Measurements from ENCODE around the gene TMEM273. TPM values are rescaled to one million over a fixed set of nuclear protein-coding genes. Genes with fewer than 3 reads are reported as not detected.
A peak's percentile ranks its signal among the peaks of the same experiment; 100 is the strongest.

Gene TMEM273
- total RNA-seq, 1 donor from 2014 or later, result 6.8 TPM

DNA sequence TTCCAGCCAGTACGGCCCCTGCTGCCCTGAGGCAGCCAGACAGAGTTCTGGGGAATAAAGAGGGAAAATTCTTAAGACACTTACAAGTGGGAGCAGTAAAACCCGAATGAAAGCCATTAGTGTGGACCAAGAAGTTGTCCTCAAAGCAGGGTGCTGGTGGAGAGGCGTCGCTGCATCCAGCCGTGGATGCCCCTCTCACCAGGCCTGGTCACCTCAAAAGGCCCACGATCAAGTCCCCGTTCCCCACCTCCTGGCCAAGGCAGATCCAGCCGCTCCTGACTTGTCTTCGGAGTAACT lies 73.5 kb downstream of the TMEM273 start:
- H3K4me3 ChIP-seq (ENCODE audit: low read length in 3 of 3), result peak overlapping the region; percentile 77 to 80 (median 79)
- H3K36me3 ChIP-seq (ENCODE audit: control insufficient read depth in 3 of 3, insufficient read depth in 3 of 3, low read length in 3 of 3), result no peaks in the 10 kb centered on the region
- H3K27me3 ChIP-seq (ENCODE audit: control insufficient read depth in 3 of 3, insufficient read depth in 3 of 3, low read length in 3 of 3), result peaks cover 0 to 7% (median 3%) of the 10 kb centered on the region in 3 donors
- H3K4me1 ChIP-seq (ENCODE audit: control insufficient read depth in 3 of 3, insufficient read depth in 3 of 3, low read length in 3 of 3), result peaks cover 29 to 53% (median 29%) of the 10 kb centered on the region in 3 donors
- no peaks in the 10 kb centered on the region for H3K9me3 ChIP-seq (ENCODE audit: control insufficient read depth in 3 of 3, low read length in 3 of 3)
- peak overlapping the region; percentile 71 to 83 (median 79) for H3K9ac ChIP-seq (ENCODE audit: low read depth in 1 of 3, low read length in 3 of 3)
- peak overlapping the region; percentile 66 for H3K27ac ChIP-seq (ENCODE audit: low read depth, low read length)

DNA sequence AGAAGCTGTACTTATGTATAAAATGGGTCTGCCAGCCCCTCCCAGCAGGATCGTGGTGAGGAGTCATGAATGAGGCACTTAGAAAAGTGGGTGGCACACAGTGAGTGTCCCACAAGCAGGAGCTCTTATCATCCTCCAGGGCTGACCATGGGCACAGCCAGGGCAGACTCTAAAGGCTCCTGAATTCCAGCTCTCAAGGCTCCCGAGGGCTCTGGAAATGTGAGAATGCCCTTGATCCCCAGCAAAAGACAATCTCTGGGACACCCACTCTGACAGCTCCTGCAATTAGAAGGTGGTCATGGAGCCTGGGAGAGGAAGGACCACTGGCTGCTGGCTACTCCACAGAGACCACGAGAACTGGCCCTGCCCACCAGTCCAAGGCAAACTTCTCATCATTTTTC lies 74.5 kb downstream of the TMEM273 start:
- Histone ChIP-seq H3K27ac (ENCODE audit: low read depth, low read length) (peak overlapping the region; percentile 66), H3K9ac (ENCODE audit: low read depth in 1 of 3, low read length in 3 of 3) (peak overlapping the region in 2 of 3 donors; percentile 10 to 45), H3K9me3 (ENCODE audit: control insufficient read depth in 3 of 3, low read length in 3 of 3) (no peaks in the 10 kb centered on the region), H3K36me3 (ENCODE audit: control insufficient read depth in 3 of 3, insufficient read depth in 3 of 3, low read length in 3 of 3) (no peaks in the 10 kb centered on the region), H3K27me3 (ENCODE audit: control insufficient read depth in 3 of 3, insufficient read depth in 3 of 3, low read length in 3 of 3) (peaks cover 0 to 7% (median 3%) of the 10 kb centered on the region in 3 donors), H3K4me3 (ENCODE audit: low read length in 3 of 3) (peak overlapping the region; percentile 23 to 51 (median 45)), H3K4me1 (ENCODE audit: control insufficient read depth in 3 of 3, insufficient read depth in 3 of 3, low read length in 3 of 3) (peaks cover 32 to 63% (median 38%) of the 10 kb centered on the region in 3 donors)

DNA sequence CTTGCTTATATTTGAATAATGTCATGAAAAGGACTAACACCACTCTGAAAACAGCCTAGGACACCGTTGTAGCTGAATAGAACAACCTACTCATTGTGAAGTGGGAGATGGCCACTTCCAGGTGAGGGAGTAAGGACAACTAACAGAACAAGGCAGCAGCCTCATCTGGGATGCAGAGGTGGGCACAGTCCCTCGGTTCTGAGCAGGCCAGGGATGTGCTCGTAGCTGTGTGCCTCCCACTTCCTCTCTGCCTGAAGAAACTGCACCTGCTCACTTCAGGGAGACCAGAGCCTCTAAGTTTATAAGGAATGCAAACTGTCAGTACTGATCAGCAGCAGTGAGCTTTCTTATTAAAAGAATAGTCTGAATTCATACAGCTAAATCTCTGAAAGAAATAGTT lies 75.3 kb downstream of the TMEM273 start:
- no peak overlapping the region for H3K4me3 ChIP-seq (ENCODE audit: low read length in 3 of 3)
- H3K9ac ChIP-seq (ENCODE audit: low read depth in 1 of 3, low read length in 3 of 3), result no peak overlapping the region
- H3K27me3 ChIP-seq (ENCODE audit: control insufficient read depth in 3 of 3, insufficient read depth in 3 of 3, low read length in 3 of 3), result peaks cover 0 to 7% (median 3%) of the 10 kb centered on the region in 3 donors
- no peaks in the 10 kb centered on the region for H3K36me3 ChIP-seq (ENCODE audit: control insufficient read depth in 3 of 3, insufficient read depth in 3 of 3, low read length in 3 of 3)
- peaks cover 33 to 64% (median 39%) of the 10 kb centered on the region in 3 donors for H3K4me1 ChIP-seq (ENCODE audit: control insufficient read depth in 3 of 3, insufficient read depth in 3 of 3, low read length in 3 of 3)
- H3K27ac ChIP-seq (ENCODE audit: low read depth, low read length), result no peak overlapping the region
- no peaks in the 10 kb centered on the region for H3K9me3 ChIP-seq (ENCODE audit: control insufficient read depth in 3 of 3, low read length in 3 of 3)

DNA sequence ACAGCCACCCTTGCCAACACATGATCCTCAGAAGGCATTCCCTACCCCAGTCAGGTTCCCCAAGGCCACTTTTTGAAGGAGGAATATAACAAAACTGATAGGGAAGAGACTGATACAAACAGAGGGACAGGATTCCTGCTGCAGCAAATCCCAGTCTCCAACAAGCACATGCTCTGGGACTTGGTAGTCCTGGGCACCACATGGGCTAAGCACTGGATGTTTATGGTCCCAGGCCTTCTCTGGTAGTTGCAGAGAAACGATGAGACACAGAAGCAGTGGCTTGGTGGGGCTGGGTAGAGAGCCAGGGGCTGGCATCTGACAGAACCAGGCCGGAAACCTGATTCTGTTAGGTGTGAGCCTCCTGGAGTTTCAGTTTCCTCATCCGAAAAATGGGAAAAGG lies 76.1 kb downstream of the TMEM273 start:
- Histone ChIP-seq H3K9ac (ENCODE audit: low read depth in 1 of 3, low read length in 3 of 3) (no peak overlapping the region), H3K4me1 (ENCODE audit: control insufficient read depth in 3 of 3, insufficient read depth in 3 of 3, low read length in 3 of 3) (peaks cover 36 to 68% (median 43%) of the 10 kb centered on the region in 3 donors), H3K27ac (ENCODE audit: low read depth, low read length) (no peak overlapping the region), H3K27me3 (ENCODE audit: control insufficient read depth in 3 of 3, insufficient read depth in 3 of 3, low read length in 3 of 3) (peaks cover 0 to 7% (median 3%) of the 10 kb centered on the region in 3 donors), H3K36me3 (ENCODE audit: control insufficient read depth in 3 of 3, insufficient read depth in 3 of 3, low read length in 3 of 3) (no peaks in the 10 kb centered on the region), H3K4me3 (ENCODE audit: low read length in 3 of 3) (no peak overlapping the region), H3K9me3 (ENCODE audit: control insufficient read depth in 3 of 3, low read length in 3 of 3) (no peaks in the 10 kb centered on the region)

DNA sequence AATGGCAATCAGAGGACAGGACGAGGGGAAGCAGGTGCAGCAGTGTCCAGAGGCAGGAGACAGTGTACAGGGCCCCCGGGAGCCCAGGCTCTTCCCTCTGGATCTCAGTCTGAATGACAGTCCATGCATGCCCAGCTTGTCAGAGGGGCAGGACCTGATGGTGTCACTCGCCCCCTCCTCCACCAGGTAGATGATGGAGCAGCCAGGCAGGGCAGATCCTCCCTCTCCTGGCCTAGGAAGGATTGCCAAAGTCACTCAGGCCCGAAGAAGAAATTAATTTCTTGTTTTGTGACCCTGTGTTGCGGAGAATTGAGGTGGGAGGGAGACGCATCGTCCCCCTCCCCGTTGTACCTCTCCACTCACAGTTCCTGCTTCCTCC lies 76.9 kb downstream of the TMEM273 start:
- H3K9ac ChIP-seq (ENCODE audit: low read depth in 1 of 3, low read length in 3 of 3), result no peak overlapping the region
- no peak overlapping the region for H3K27ac ChIP-seq (ENCODE audit: low read depth, low read length)
- H3K27me3 ChIP-seq (ENCODE audit: control insufficient read depth in 3 of 3, insufficient read depth in 3 of 3, low read length in 3 of 3), result peaks cover 0 to 7% (median 3%) of the 10 kb centered on the region in 3 donors
- no peak overlapping the region for H3K4me3 ChIP-seq (ENCODE audit: low read length in 3 of 3)
- H3K4me1 ChIP-seq (ENCODE audit: control insufficient read depth in 3 of 3, insufficient read depth in 3 of 3, low read length in 3 of 3), result peaks cover 43 to 75% (median 48%) of the 10 kb centered on the region in 3 donors
- no peaks in the 10 kb centered on the region for H3K9me3 ChIP-seq (ENCODE audit: control insufficient read depth in 3 of 3, low read length in 3 of 3)
- no peaks in the 10 kb centered on the region for H3K36me3 ChIP-seq (ENCODE audit: control insufficient read depth in 3 of 3, insufficient read depth in 3 of 3, low read length in 3 of 3)

DNA sequence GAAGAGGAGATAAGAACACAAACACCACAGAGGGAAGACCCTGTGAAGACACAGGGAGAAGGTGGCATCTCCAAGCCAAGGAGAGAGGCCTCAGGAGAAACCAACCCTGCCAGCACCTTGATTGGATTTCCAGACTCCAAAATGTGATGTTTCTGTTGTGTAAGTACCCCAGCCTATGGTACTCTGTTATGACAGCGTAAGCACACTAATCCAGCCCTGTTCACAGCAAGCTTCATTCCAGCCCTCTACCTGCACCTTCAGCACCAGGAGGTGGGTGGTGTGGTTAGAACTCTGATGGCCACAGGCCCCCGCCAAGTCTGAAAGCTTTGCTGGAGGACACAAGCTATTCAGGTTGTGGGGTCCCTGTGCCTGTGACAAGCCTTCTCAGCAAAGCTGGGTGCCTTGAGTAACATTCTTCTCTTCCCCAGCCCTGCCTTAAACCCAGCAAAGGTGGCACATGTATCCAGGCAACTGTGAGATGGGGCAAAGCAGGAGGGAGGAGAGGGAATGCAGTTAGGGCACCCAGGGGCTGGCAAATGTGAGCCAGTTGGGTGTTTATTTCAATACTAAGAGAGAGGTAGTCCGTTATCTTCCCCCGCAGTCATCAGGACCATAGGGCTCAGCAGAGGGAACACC lies 77.4 kb downstream of the TMEM273 start:
- no peaks in the 10 kb centered on the region for H3K9me3 ChIP-seq (ENCODE audit: control insufficient read depth in 3 of 3, low read length in 3 of 3)
- no peak overlapping the region for H3K9ac ChIP-seq (ENCODE audit: low read depth in 1 of 3, low read length in 3 of 3)
- H3K4me3 ChIP-seq (ENCODE audit: low read length in 3 of 3), result no peak overlapping the region
- peaks cover 45 to 76% (median 47%) of the 10 kb centered on the region in 3 donors for H3K4me1 ChIP-seq (ENCODE audit: control insufficient read depth in 3 of 3, insufficient read depth in 3 of 3, low read length in 3 of 3)
- H3K36me3 ChIP-seq (ENCODE audit: control insufficient read depth in 3 of 3, insufficient read depth in 3 of 3, low read length in 3 of 3), result no peaks in the 10 kb centered on the region
- peak overlapping the region; percentile 27 for H3K27ac ChIP-seq (ENCODE audit: low read depth, low read length)
- peaks cover 0 to 7% (median 3%) of the 10 kb centered on the region in 3 donors for H3K27me3 ChIP-seq (ENCODE audit: control insufficient read depth in 3 of 3, insufficient read depth in 3 of 3, low read length in 3 of 3)

DNA sequence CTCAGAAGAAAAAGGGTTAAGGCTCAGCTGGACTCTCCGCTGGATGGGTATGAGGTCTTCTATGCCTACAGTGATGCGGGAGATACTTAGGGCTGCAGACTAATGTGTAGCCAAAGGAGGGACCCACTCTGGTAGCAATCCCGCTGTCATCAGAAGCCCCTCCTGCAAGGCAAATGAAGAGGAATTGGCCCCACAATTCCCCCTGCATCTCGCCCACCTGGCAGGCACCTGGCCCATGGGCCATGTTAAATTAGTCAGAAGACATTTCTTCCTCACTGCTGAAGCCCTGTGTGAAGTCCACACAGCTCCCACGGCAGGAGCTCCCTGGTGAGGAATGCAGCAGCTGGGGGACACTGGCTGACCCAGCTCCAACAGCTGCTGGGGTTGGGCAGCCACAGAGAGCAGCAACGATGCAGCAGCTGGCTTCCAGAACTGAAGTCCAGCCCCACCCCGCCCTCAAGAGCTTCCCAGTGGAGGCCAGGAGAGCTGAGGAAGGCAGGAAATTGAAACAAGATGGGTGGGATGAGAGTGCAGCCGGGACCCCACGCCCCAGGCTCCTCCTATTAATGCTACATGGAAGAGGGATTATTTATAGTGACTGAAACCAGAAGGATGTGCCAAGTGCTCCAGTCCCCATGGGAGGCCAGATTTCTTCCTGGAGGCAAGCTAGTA lies 78.4 kb downstream of the TMEM273 start:
- peak overlapping the region in 1 of 3 donors; percentile 2 for H3K4me3 ChIP-seq (ENCODE audit: low read length in 3 of 3)
- H3K4me1 ChIP-seq (ENCODE audit: control insufficient read depth in 3 of 3, insufficient read depth in 3 of 3, low read length in 3 of 3), result peaks cover 45 to 74% (median 47%) of the 10 kb centered on the region in 3 donors
- H3K27me3 ChIP-seq (ENCODE audit: control insufficient read depth in 3 of 3, insufficient read depth in 3 of 3, low read length in 3 of 3), result peaks cover 0 to 7% (median 3%) of the 10 kb centered on the region in 3 donors
- H3K27ac ChIP-seq (ENCODE audit: low read depth, low read length), result no peak overlapping the region
- no peaks in the 10 kb centered on the region for H3K9me3 ChIP-seq (ENCODE audit: control insufficient read depth in 3 of 3, low read length in 3 of 3)
- H3K9ac ChIP-seq (ENCODE audit: low read depth in 1 of 3, low read length in 3 of 3), result peak overlapping the region in 1 of 3 donors; percentile 25
- H3K36me3 ChIP-seq (ENCODE audit: control insufficient read depth in 3 of 3, insufficient read depth in 3 of 3, low read length in 3 of 3), result no peaks in the 10 kb centered on the region

DNA sequence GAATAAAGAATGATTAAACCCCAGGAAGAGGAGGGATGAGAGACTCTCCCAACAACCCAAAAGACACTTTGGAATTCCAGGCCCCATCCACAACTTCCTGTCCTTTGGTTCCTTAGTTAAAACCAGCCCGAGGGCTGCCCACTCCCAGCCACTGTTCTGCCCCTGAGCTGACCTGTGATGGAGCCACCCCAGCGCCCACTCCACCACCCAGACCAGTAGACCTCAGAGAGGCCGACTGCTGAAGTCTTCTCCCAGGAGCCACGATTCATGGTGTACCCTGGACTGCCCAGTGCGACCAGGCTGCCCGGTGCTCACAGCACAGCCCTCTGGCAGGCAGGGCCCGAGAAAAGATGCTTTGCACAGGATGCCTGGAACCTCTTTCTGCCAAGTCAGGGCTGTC lies 79.5 kb downstream of the TMEM273 start:
- peaks cover 0 to 7% (median 3%) of the 10 kb centered on the region in 3 donors for H3K27me3 ChIP-seq (ENCODE audit: control insufficient read depth in 3 of 3, insufficient read depth in 3 of 3, low read length in 3 of 3)
- peaks cover 41 to 71% (median 47%) of the 10 kb centered on the region in 3 donors for H3K4me1 ChIP-seq (ENCODE audit: control insufficient read depth in 3 of 3, insufficient read depth in 3 of 3, low read length in 3 of 3)

DNA sequence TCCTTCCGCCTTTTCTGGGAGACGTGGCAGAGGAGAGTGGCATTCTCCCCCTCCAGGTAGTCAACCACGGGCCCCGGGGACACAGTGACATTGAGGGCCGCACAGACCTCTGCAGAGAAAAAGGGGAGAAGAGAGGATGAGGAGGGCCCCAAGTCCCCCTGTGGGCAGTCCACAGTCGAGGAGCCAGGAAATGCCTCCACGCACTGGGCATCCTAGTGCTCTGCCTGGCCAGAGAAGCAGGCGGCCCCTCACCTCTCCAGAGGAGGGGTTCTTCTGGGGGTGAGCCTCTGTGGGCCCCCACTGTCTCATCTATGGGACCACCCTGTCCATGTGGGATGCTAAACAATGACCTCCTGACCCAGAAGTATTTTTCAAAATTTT lies 80.3 kb downstream of the TMEM273 start:
- H3K9me3 ChIP-seq (ENCODE audit: control insufficient read depth in 3 of 3, low read length in 3 of 3), result no peaks in the 10 kb centered on the region
- H3K27ac ChIP-seq (ENCODE audit: low read depth, low read length), result no peak overlapping the region
- H3K4me3 ChIP-seq (ENCODE audit: low read length in 3 of 3), result no peak overlapping the region
- H3K4me1 ChIP-seq (ENCODE audit: control insufficient read depth in 3 of 3, insufficient read depth in 3 of 3, low read length in 3 of 3), result peaks cover 38 to 63% (median 41%) of the 10 kb centered on the region in 3 donors
- no peak overlapping the region for H3K9ac ChIP-seq (ENCODE audit: low read depth in 1 of 3, low read length in 3 of 3)
- H3K27me3 ChIP-seq (ENCODE audit: control insufficient read depth in 3 of 3, insufficient read depth in 3 of 3, low read length in 3 of 3), result peaks cover 0 to 7% (median 3%) of the 10 kb centered on the region in 3 donors
- H3K36me3 ChIP-seq (ENCODE audit: control insufficient read depth in 3 of 3, insufficient read depth in 3 of 3, low read length in 3 of 3), result no peaks in the 10 kb centered on the region

More for the DNA sequence above, 79.5 kb downstream of the TMEM273 start:
- Histone ChIP-seq H3K9me3 (ENCODE audit: control insufficient read depth in 3 of 3, low read length in 3 of 3) (no peaks in the 10 kb centered on the region), H3K36me3 (ENCODE audit: control insufficient read depth in 3 of 3, insufficient read depth in 3 of 3, low read length in 3 of 3) (no peaks in the 10 kb centered on the region), H3K27ac (ENCODE audit: low read depth, low read length) (no peak overlapping the region), H3K4me3 (ENCODE audit: low read length in 3 of 3) (no peak overlapping the region), H3K9ac (ENCODE audit: low read depth in 1 of 3, low read length in 3 of 3) (no peak overlapping the region)
